Measurements from ENCODE around the gene ABCA13.

The ABCA13 gene

GRCh38 chr7:48664241-48664640, 493.0 kb downstream of the ABCA13 start:
- Histone ChIP-seq H3K4me1 (ENCODE audit: control insufficient read depth, low read length) (no peaks in the 10 kb centered on the region), H3K9me2 (replicated peaks; ENCODE audit: control insufficient read depth, low read length) (no peaks in the 10 kb centered on the region), H3K4me3 (ENCODE audit: low read length) (no peak overlapping the region), H3K4me2 (ENCODE audit: low read length) (no peak overlapping the region), H3K27me3 (ENCODE audit: control insufficient read depth, low read length) (no peaks in the 10 kb centered on the region), H3K27ac (ENCODE audit: low read depth, low read length) (no peak overlapping the region), H4K20me1 (ENCODE audit: control insufficient read depth, insufficient read depth, low read depth, low read length) (no peaks in the 10 kb centered on the region), H3K9me3 (ENCODE audit: control insufficient read depth, insufficient read depth, low read length) (no peaks in the 10 kb centered on the region), H3K36me3 (ENCODE audit: control insufficient read depth, low read length) (no peaks in the 10 kb centered on the region), H3F3A (ENCODE audit: control insufficient read depth, insufficient read depth) (no peaks in the 10 kb centered on the region), H3K79me2 (ENCODE audit: control insufficient read depth, low read length) (no peaks in the 10 kb centered on the region)
- TF ChIP-seq CTCF (IDR thresholded peaks at IDR 0.05; ENCODE audit: low read depth, low read length, poor library complexity, severe bottlenecking) (no peak), EZH2phosphoT487 (IDR thresholded peaks at IDR 0.05; ENCODE audit: borderline replicate concordance, low read length) (no peak)

GRCh38 chr7:48665353-48666135, 494.3 kb downstream of the ABCA13 start:
- Histone ChIP-seq H3K9me3 (ENCODE audit: control insufficient read depth, insufficient read depth, low read length) (no peaks in the 10 kb centered on the region), H3F3A (ENCODE audit: control insufficient read depth, insufficient read depth) (no peaks in the 10 kb centered on the region), H3K4me1 (ENCODE audit: control insufficient read depth, low read length) (no peaks in the 10 kb centered on the region), H3K4me3 (ENCODE audit: low read length) (no peak overlapping the region), H3K4me2 (ENCODE audit: low read length) (no peak overlapping the region), H4K20me1 (ENCODE audit: control insufficient read depth, insufficient read depth, low read depth, low read length) (no peaks in the 10 kb centered on the region), H3K27me3 (ENCODE audit: control insufficient read depth, low read length) (no peaks in the 10 kb centered on the region), H3K27ac (ENCODE audit: low read depth, low read length) (no peak overlapping the region), H3K36me3 (ENCODE audit: control insufficient read depth, low read length) (no peaks in the 10 kb centered on the region), H3K79me2 (ENCODE audit: control insufficient read depth, low read length) (no peaks in the 10 kb centered on the region), H3K9me2 (replicated peaks; ENCODE audit: control insufficient read depth, low read length) (no peaks in the 10 kb centered on the region)
- TF ChIP-seq CTCF (IDR thresholded peaks at IDR 0.05; ENCODE audit: low read depth, low read length, poor library complexity, severe bottlenecking) (no peak), EZH2phosphoT487 (IDR thresholded peaks at IDR 0.05; ENCODE audit: borderline replicate concordance, low read length) (no peak)

DNA sequence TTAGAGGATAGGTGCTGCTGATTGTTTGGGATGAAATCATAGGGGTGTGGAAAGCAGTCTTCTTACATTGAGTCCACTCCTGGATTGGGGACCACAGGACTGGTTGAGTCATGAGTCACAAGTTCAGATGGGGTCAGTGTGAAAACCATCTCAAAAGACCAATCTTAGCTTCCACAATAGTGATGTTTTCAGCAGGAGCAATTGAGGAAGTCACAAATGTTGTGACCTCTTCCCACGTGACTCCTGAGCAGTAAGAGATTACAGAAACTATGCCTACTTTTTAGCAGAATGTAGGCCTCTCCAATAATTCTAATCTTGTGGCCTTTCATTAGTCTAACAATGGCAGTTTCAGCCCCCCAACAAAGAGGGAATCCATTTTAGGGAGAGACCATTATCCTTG, 496.1 kb downstream of the ABCA13 start:
- no peaks in the 10 kb centered on the region for H4K20me1 ChIP-seq (ENCODE audit: control insufficient read depth, insufficient read depth, low read depth, low read length)
- H3K79me2 ChIP-seq (ENCODE audit: control insufficient read depth, low read length), result no peaks in the 10 kb centered on the region
- no peak overlapping the region for H3K27ac ChIP-seq (ENCODE audit: low read depth, low read length)
- no peak overlapping the region for H3K4me3 ChIP-seq (ENCODE audit: low read length)
- H3K4me1 ChIP-seq (ENCODE audit: control insufficient read depth, low read length), result no peaks in the 10 kb centered on the region
- no peak for TF ChIP-seq CTCF (IDR thresholded peaks at IDR 0.05; ENCODE audit: low read depth, low read length, poor library complexity, severe bottlenecking)
- TF ChIP-seq EZH2phosphoT487 (IDR thresholded peaks at IDR 0.05; ENCODE audit: borderline replicate concordance, low read length), result no peak
- H3K4me2 ChIP-seq (ENCODE audit: low read length), result no peak overlapping the region
- H3K36me3 ChIP-seq (ENCODE audit: control insufficient read depth, low read length), result no peaks in the 10 kb centered on the region
- no peaks in the 10 kb centered on the region for H3K9me2 ChIP-seq (replicated peaks; ENCODE audit: control insufficient read depth, low read length)
- H3K9me3 ChIP-seq (ENCODE audit: control insufficient read depth, insufficient read depth, low read length), result no peaks in the 10 kb centered on the region
- no peaks in the 10 kb centered on the region for H3F3A ChIP-seq (ENCODE audit: control insufficient read depth, insufficient read depth)
- H3K27me3 ChIP-seq (ENCODE audit: control insufficient read depth, low read length), result no peaks in the 10 kb centered on the region

Data from DOHH2 (cell line).